ENCODE results near the gene NPFFR1.

- TF ChIP-seq GATA3 (IDR thresholded peaks at IDR 0.05; ENCODE audit: low read depth, low read length) (no peak), GATA2 (IDR thresholded peaks at IDR 0.05; ENCODE audit: low read depth, low read length) (no peak)
Observed at GRCh38 chr10:70283445-70284399, at the start of gene NPFFR1.
